ENCODE measurements around the gene RBM17. TPM values are rescaled to one million over a fixed set of nuclear protein-coding genes. Genes with fewer than 3 reads are reported as not detected.

The RBM17 gene
- total and polyA plus RNA-seq, 10 of the 15 experiments (the other 5 are each of a cell fraction or from before 2014, with no cell fraction given), result 28.4 to 181 (median 83.9) TPM

DNA sequence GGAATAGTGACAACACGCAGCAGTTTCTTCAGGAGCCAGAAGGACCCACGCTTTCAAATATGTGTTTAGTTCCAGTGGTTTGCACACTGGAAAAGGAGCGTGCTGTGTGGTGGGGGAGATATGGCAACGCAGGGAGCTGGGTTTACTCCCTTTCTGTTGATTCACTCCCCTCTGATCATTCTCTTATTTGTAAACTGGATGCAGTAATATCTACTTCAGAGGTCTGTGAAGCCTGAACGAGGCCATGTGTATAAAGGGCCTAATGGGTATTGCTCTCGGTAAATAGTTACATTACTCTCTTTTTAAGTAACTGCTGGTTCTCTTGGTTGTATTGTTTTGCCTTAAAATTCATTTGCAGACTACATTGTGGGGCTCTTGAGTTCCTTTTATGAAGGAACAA lies 19.2 kb downstream of the RBM17 start:
- in situ Hi-C loops (cut with MboI), result loop anchor here (5.0 kb wide), 1 partner anchor 294 kb away; no protein-coding TSS in a partner anchor
- Histone ChIP-seq H3K79me2 (ENCODE audit: control insufficient read depth, insufficient read depth, low read length) (no peaks in the 10 kb centered on the region; the same call in none of the 2 replicates), H3K9ac (ENCODE audit: control insufficient read depth, insufficient read depth, low read length) (no peak overlapping the region), H3K4me2 (ENCODE audit: control insufficient read depth, insufficient read depth) (no peak overlapping the region), H3K27me3 (replicated peaks in 1 of 2; ENCODE audit: control insufficient read depth in 2 of 2, insufficient read depth in 2 of 2, low read length in 1 of 2) (no peaks in the 10 kb centered on the region), H3K9me3 (replicated peaks; ENCODE audit: control insufficient read depth, insufficient read depth, low read length) (no peaks in the 10 kb centered on the region), H3K36me3 (ENCODE audit: control insufficient read depth in 2 of 2, insufficient read depth in 2 of 2, low read length in 1 of 2) (peaks cover 15 to 54% of the 10 kb centered on the region in 2 experiments), H2AFZ (ENCODE audit: control insufficient read depth, low read depth, low read length) (no peak overlapping the region), H3K27ac (ENCODE audit: control insufficient read depth, insufficient read depth) (no peak overlapping the region), H3K4me3 (no peak overlapping the region), H4K20me1 (ENCODE audit: control insufficient read depth, insufficient read depth) (no peaks in the 10 kb centered on the region), H3K4me1 (ENCODE audit: control insufficient read depth, insufficient read depth, low read length) (no peaks in the 10 kb centered on the region)
- ChIA-PET POLR2A (no interaction called here), CTCF (interaction anchor here (0.6 to 8.0 kb wide), 8 partner anchors 17 to 299 kb away, joined by 3 to 120 read pairs (median 6); partner anchors contain the start of gene PFKFB3), SMC1A (ENCODE audit: uncharacterized antibody, unreplicated experiment) (interaction anchor here (0.9 to 1.9 kb wide), 6 partner anchors 28 to 298 kb away, joined by 3 to 9 read pairs (median 4); partner anchors contain the start of gene PFKFB3), RAD21 (ENCODE audit: unreplicated experiment) (interaction anchor here (1.7 to 5.0 kb wide), 2 partner anchors 43 to 294 kb away, joined by 3 to 27 read pairs; no protein-coding TSS in a partner anchor)
- 90% methylated on average over 6 of the region's 6 CpGs for WGBS (ENCODE audit: insufficient coverage, insufficient replicate concordance, low lambda C conversion rate, missing lambda C conversion rate)
- no peak for ATAC-seq
- FAIRE-seq, result no peak
- no TSS peak for BruUV-seq (replicated peaks)
- intact Hi-C loops (cut with micrococcal nuclease; ENCODE audit: unreplicated experiment), result no loop called here
- no peak for DNase-seq (ENCODE audit: low read depth, low spot score)
- TF ChIP-seq POLR2AphosphoS5 (IDR thresholded peaks at IDR 0.05; ENCODE audit: low read length) (no peak), STAT3 (IDR thresholded peaks at IDR 0.05; ENCODE audit: low read depth, low read length) (no peak), POLR2AphosphoS2 (IDR thresholded peaks at IDR 0.05; ENCODE audit: low read depth, low read length) (no peak), YY1 (IDR thresholded peaks at IDR 0.05; ENCODE audit: low read depth, low read length) (no peak), MYC (IDR thresholded peaks at IDR 0.05; ENCODE audit: insufficient read depth, insufficient read length, insufficient replicate concordance, low read length, severe bottlenecking) (no peak), MEF2B (IDR thresholded peaks at IDR 0.05; ENCODE audit: partially characterized antibody, poor library complexity, severe bottlenecking) (no peak), RAD21 (IDR thresholded peaks at IDR 0.05; ENCODE audit: insufficient read depth, low read depth, low read length) (no peak), BRCA1 (IDR thresholded peaks at IDR 0.05; ENCODE audit: low read depth, low read length) (no peak), SP1 (IDR thresholded peaks at IDR 0.05; ENCODE audit: low read depth, low read length) (no peak), EZH2 (IDR thresholded peaks at IDR 0.05; ENCODE audit: borderline replicate concordance, control insufficient read depth, low read depth, low read length) (no peak), CBX3 (IDR thresholded peaks at IDR 0.05; ENCODE audit: borderline replicate concordance, low read depth) (no peak), ATF2 (IDR thresholded peaks at IDR 0.05; ENCODE audit: low read length) (no peak), TARDBP (IDR thresholded peaks at IDR 0.05; ENCODE audit: borderline replicate concordance) (no peak), STAT1 (conservative IDR thresholded peaks at IDR 0.05) (no peak), ZNF207 (IDR thresholded peaks at IDR 0.05; ENCODE audit: borderline replicate concordance) (no peak), JUND (IDR thresholded peaks at IDR 0.05; ENCODE audit: low read depth, low read length) (no peak), TAF1 (IDR thresholded peaks at IDR 0.05; ENCODE audit: borderline replicate concordance, low read depth, low read length) (no peak), JUNB (IDR thresholded peaks at IDR 0.05) (no peak)
- TF ChIP-seq, protein P1, sequence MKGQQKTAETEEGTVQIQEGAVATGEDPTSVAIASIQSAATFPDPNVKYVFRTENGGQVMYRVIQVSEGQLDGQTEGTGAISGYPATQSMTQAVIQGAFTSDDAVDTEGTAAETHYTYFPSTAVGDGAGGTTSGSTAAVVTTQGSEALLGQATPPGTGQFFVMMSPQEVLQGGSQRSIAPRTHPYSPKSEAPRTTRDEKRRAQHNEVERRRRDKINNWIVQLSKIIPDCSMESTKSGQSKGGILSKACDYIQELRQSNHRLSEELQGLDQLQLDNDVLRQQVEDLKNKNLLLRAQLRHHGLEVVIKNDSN (IDR thresholded peaks at IDR 0.05; ENCODE audit: borderline replicate concordance, extremely low read length, insufficient read depth, low read depth, low read length), result no peak
